Superior temporal gyrus (tissue), 1 donor: ENCODE data around the gene GPC2.
"Not testable (repeated sequence)": the region's sequence is repeated elsewhere in the genome, so short reads cannot be mapped to it uniquely, and the experiment has no call there.

Source experiments
- DNase-seq: peaks from one replicate; pipeline ENCODE4 v3.0.0-alpha.2; 2016; ENCODE audit errors: extremely low spot score

The GPC2 gene

GRCh38 chr7:100177045-100178001 is at the start of gene GPC2, which contains the start of gene STAG3:
GPC2 (minus strand) TSS chr7:100177381; CDS start chr7:100177199, 182 bp downstream.
STAG3 (plus strand) TSS chr7:100177918; CDS start chr7:100180557, 2,639 bp downstream.
- peak; percentile 86 for DNase-seq

- DNase-seq, result not testable (repeated sequence)
These were observed 47.7 kb upstream of the GPC2 start for GRCh38 chr7:100224891-100225290.

- DNase-seq, result not testable (repeated sequence)
These were observed 46.3 kb upstream of the GPC2 start for GRCh38 chr7:100223376-100223927.

GRCh38 chr7:100222445-100223132 is 45.4 kb upstream of the GPC2 start:
- no peak for DNase-seq

GRCh38 chr7:100221767-100222444 is 44.7 kb upstream of the GPC2 start:
- no peak for DNase-seq

- DNase-seq, result no peak
These were observed 44.1 kb upstream of the GPC2 start for GRCh38 chr7:100221231-100221718.

GRCh38 chr7:100220586-100221230 is 43.5 kb upstream of the GPC2 start:
- DNase-seq, result no peak

- not testable (repeated sequence) for DNase-seq
These were observed 42.8 kb upstream of the GPC2 start, which contains the start of gene PVRIG for GRCh38 chr7:100219801-100220585. PVRIG (plus strand) TSS chr7:100219949; CDS start chr7:100219971, 22 bp downstream.

GRCh38 chr7:100219271-100219737 is 42.1 kb upstream of the GPC2 start:
- no peak for DNase-seq

- not testable (repeated sequence) for DNase-seq
These were observed 40.8 kb upstream of the GPC2 start for GRCh38 chr7:100217934-100218333.

- peak; percentile 36 for DNase-seq
These were observed 38.7 kb upstream of the GPC2 start for GRCh38 chr7:100215895-100216294.

GRCh38 chr7:100214356-100214755 is 37.2 kb upstream of the GPC2 start:
- not testable (repeated sequence) for DNase-seq

GRCh38 chr7:100213672-100214071 is 36.5 kb upstream of the GPC2 start:
- no peak for DNase-seq

- DNase-seq, result no peak
These were observed 35.6 kb upstream of the GPC2 start for GRCh38 chr7:100212631-100213286.

- DNase-seq, result no peak
These were observed 34.2 kb upstream of the GPC2 start for GRCh38 chr7:100211342-100211780.

- DNase-seq, result no peak
These were observed 33.6 kb upstream of the GPC2 start for GRCh38 chr7:100210805-100211204.

- DNase-seq, result no peak
These were observed 32.3 kb upstream of the GPC2 start for GRCh38 chr7:100209493-100209892.

GRCh38 chr7:100208911-100209408 is 31.8 kb upstream of the GPC2 start:
- DNase-seq, result no peak

GRCh38 chr7:100204454-100204853 is 27.3 kb upstream of the GPC2 start:
- no peak for DNase-seq
